ENCODE results near the gene ARMC7.
A peak's percentile ranks its signal among the peaks of the same experiment; 100 is the strongest.

ARMC7 gene

DNA sequence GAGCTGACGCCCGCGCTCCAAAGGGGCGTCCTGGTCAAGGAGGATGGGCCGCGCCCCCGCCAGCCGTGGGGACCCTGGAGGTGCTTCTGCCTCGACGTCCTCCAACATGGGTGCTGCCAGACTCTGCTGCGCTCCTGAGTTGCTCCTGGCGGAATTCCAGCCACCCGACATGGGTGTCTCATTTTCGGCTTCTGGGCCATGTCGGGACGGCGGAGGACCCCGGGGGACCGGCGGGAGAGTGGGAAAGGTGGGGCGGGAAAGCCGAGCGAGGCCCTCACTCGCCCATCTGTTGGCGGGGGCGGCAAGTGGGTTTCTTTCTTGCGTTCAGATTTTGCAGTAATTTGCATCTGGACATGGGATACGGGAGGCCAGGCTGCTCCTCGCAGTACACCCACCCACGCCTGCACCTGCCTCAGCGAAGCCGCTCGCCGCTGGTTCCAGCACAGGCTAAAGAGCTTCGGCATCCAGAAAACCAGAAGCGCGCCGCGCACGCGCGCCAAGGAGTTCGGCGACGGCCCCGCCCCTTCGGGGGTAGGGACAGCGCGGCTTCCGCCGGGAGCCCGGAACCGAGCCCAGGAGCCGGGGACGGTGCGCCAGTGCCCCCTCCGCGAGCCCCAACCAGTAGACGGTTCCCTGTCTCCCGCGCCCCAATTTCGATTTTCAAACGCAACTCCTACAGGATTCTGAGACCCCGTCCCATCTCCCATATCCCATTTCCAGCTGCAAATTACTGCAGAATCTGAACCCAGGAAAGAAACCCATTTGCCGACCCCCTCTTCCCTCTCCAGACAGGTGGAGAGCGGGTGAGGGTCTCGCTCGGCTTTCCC is at the start of gene ARMC7:
Gene ARMC7, plus strand, starts transcription at position 563 of the 827 bp plus-strand sequence. CDS start 320 bp downstream, outside the sequence.
- H3K36me3 ChIP-seq (ENCODE audit: control insufficient read depth, insufficient read depth, low read length, severe bottlenecking), result no peaks in the 10 kb centered on the region
- no peaks in the 10 kb centered on the region for H3K27me3 ChIP-seq (replicated peaks; ENCODE audit: control insufficient read depth, insufficient read depth, low read length)
- peak within 1 kb of the TSS; percentile 90 for H3K9ac ChIP-seq (ENCODE audit: low read length)
- peak; percentile 94 for DNase-seq (ENCODE audit: low read depth)
- H3K4me3 ChIP-seq (ENCODE audit: low read length), result peak within 1 kb of the TSS; percentile 94
- peaks cover 16% of the 10 kb centered on the region for H3K4me1 ChIP-seq (ENCODE audit: control insufficient read depth, insufficient read depth, low read length)
- H3K9me3 ChIP-seq (ENCODE audit: control insufficient read depth, low read length), result no peaks in the 10 kb centered on the region

DNA sequence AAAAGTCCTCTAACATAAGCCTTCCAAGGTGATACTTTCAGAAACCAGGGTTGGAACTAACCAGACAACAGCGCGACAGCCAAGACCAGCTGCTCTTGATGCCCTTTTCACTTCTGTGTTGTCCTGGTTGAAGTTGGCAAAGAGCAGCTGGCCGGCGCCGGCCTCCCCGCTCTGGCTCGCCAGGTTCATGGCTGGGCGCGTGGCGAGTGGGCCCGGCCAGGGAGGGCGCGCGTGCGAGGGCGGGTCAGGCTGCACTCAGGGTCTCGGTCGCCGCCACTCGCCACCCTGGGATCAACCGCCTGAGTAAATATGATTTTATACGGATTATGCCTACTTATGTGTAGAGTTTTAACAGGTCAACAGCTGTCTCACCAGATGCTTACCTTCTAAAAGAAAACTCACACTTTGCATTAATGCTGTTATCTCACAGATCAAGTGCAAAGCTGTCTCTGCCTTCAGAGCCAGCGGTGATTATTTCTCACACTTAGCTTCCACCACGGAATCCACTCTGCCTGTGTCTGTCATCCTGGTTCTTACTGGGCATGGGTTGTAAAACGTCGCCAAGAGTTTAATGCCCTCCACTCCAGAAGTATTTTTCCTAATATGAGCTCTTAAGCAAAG is 49.2 kb upstream of the ARMC7 start:
- DNase-seq (ENCODE audit: low read depth), result no peak
- no peak overlapping the region for H3K4me3 ChIP-seq (ENCODE audit: low read length)
- H3K9me3 ChIP-seq (ENCODE audit: control insufficient read depth, low read length), result no peaks in the 10 kb centered on the region
- H3K36me3 ChIP-seq (ENCODE audit: control insufficient read depth, insufficient read depth, low read length, severe bottlenecking), result peaks cover 48% of the 10 kb centered on the region
- peaks cover 14% of the 10 kb centered on the region for H3K4me1 ChIP-seq (ENCODE audit: control insufficient read depth, insufficient read depth, low read length)
- peak overlapping the region; percentile 47 for H3K9ac ChIP-seq (ENCODE audit: low read length)
- no peaks in the 10 kb centered on the region for H3K27me3 ChIP-seq (replicated peaks; ENCODE audit: control insufficient read depth, insufficient read depth, low read length)

DNA sequence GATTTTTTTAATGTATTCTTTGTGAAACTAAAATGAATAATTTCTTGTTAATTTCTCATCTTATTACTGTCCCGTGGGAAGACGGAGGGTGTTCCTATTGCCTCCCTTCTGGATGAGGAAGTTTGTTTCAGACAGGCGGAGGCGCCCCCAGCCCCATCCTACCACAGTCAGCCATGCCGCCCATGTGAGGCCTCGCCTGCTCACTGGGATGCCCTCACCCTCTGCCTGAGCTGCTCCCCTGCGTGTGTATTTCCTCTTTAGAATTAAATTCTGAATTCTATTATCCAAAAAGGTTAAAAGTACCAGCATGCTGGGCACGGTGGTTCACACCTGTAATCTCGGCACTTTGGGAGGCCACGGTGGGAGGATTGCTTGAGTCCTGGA is 48.7 kb upstream of the ARMC7 start:
- Histone ChIP-seq H3K27me3 (replicated peaks; ENCODE audit: control insufficient read depth, insufficient read depth, low read length) (no peaks in the 10 kb centered on the region), H3K36me3 (ENCODE audit: control insufficient read depth, insufficient read depth, low read length, severe bottlenecking) (peaks cover 48% of the 10 kb centered on the region), H3K4me1 (ENCODE audit: control insufficient read depth, insufficient read depth, low read length) (peaks cover 18% of the 10 kb centered on the region), H3K9ac (ENCODE audit: low read length) (peak overlapping the region; percentile 47), H3K4me3 (ENCODE audit: low read length) (no peak overlapping the region), H3K9me3 (ENCODE audit: control insufficient read depth, low read length) (no peaks in the 10 kb centered on the region)
- no peak for DNase-seq (ENCODE audit: low read depth)

DNA sequence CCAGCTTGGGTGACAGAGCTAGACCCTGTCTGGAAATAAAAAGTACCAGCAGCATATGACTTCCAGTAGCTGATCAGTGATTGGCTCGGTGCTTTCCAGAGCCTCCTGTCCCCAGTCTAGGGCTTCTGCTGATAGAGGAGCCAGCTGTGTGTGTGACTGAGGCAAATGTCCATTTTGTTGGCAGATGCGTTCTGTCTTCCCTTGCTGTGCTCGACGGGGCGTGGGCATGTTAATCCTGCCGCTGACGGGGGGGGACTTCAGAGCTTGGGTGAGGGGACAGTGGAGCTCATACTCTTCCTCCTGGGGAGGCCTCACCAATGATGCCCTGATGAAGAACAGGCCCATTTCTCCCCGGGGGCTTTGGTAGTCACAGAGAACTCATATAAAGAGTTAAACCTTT is 48.2 kb upstream of the ARMC7 start:
- no peak overlapping the region for H3K9ac ChIP-seq (ENCODE audit: low read length)
- no peak for DNase-seq (ENCODE audit: low read depth)
- no peak overlapping the region for H3K4me3 ChIP-seq (ENCODE audit: low read length)
- H3K27me3 ChIP-seq (replicated peaks; ENCODE audit: control insufficient read depth, insufficient read depth, low read length), result no peaks in the 10 kb centered on the region
- no peaks in the 10 kb centered on the region for H3K9me3 ChIP-seq (ENCODE audit: control insufficient read depth, low read length)
- H3K36me3 ChIP-seq (ENCODE audit: control insufficient read depth, insufficient read depth, low read length, severe bottlenecking), result peaks cover 48% of the 10 kb centered on the region
- H3K4me1 ChIP-seq (ENCODE audit: control insufficient read depth, insufficient read depth, low read length), result peaks cover 18% of the 10 kb centered on the region

DNA sequence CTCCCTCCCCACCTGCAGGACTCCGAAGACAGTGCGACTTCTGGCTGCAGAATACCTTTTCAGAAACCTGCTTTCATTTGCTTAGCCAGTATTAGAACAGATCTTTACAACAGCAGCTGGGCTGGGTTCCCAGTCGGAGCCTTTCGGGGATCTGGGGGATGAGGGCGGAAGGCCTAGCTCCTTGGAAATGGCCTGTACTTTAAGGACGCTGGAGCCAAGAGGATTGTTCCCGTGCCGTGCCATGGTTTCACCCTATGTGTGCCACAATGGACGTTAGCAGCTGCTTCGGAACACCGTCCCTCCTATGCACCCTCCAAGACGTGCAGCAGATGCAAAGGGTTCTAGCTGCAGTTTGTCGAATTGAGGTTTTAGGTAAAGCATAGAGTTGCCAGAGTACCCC is 46.6 kb upstream of the ARMC7 start:
- Histone ChIP-seq H3K4me1 (ENCODE audit: control insufficient read depth, insufficient read depth, low read length) (peaks cover 18% of the 10 kb centered on the region), H3K9ac (ENCODE audit: low read length) (no peak overlapping the region), H3K4me3 (ENCODE audit: low read length) (no peak overlapping the region), H3K27me3 (replicated peaks; ENCODE audit: control insufficient read depth, insufficient read depth, low read length) (no peaks in the 10 kb centered on the region), H3K9me3 (ENCODE audit: control insufficient read depth, low read length) (no peaks in the 10 kb centered on the region), H3K36me3 (ENCODE audit: control insufficient read depth, insufficient read depth, low read length, severe bottlenecking) (peaks cover 48% of the 10 kb centered on the region)
- DNase-seq (ENCODE audit: low read depth), result no peak

DNA sequence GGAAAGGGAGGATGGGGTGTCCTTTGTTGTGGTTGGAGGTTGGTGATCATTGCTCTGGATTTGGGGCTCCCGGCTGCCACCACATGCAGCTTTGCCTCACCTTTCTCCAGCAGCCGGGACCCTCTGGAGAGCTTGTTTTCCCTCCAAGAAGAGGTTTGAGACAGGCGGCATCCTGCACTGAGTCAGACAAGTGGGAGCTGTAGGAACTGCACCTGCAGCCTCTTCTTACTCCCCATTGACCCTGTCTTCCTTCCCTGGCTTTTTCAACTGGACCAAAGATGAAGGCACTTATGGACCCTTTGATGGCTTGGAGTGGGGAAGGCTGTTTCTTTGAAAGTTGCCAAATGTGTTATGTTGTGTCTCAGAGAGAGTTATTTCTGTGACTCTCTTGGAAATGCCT is 46.1 kb upstream of the ARMC7 start:
- Histone ChIP-seq H3K36me3 (ENCODE audit: control insufficient read depth, insufficient read depth, low read length, severe bottlenecking) (peaks cover 48% of the 10 kb centered on the region), H3K9me3 (ENCODE audit: control insufficient read depth, low read length) (no peaks in the 10 kb centered on the region)
- DNase-seq (ENCODE audit: low read depth), result no peak

DNA sequence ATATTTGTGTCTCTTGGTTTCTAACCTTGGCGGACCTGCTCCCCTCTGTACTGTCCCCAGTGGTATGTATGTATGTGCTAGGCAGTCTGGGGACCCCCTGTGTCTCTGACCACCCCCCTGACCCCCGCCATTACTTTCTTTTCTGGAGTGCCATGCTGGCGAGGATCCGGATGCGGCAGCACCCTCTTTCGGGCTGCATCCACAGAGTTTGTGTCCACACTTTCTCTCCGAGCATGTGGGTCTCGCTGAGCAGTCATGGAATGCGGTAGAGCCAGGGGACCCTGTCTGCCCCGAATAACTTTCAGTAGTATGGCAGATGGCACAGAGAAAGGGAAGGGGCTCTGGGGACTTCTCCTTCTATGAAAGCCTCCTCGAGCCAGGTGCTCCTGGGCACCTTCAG is 45.7 kb upstream of the ARMC7 start:
- H3K4me3 ChIP-seq (ENCODE audit: low read length), result no peak overlapping the region
- peaks cover 48% of the 10 kb centered on the region for H3K36me3 ChIP-seq (ENCODE audit: control insufficient read depth, insufficient read depth, low read length, severe bottlenecking)
- no peak for DNase-seq (ENCODE audit: low read depth)
- no peaks in the 10 kb centered on the region for H3K27me3 ChIP-seq (replicated peaks; ENCODE audit: control insufficient read depth, insufficient read depth, low read length)
- peaks cover 18% of the 10 kb centered on the region for H3K4me1 ChIP-seq (ENCODE audit: control insufficient read depth, insufficient read depth, low read length)
- no peak overlapping the region for H3K9ac ChIP-seq (ENCODE audit: low read length)
- no peaks in the 10 kb centered on the region for H3K9me3 ChIP-seq (ENCODE audit: control insufficient read depth, low read length)

More for the DNA sequence above, 46.1 kb upstream of the ARMC7 start:
- Histone ChIP-seq H3K27me3 (replicated peaks; ENCODE audit: control insufficient read depth, insufficient read depth, low read length) (no peaks in the 10 kb centered on the region), H3K9ac (ENCODE audit: low read length) (no peak overlapping the region), H3K4me3 (ENCODE audit: low read length) (no peak overlapping the region), H3K4me1 (ENCODE audit: control insufficient read depth, insufficient read depth, low read length) (peaks cover 18% of the 10 kb centered on the region)

DNA sequence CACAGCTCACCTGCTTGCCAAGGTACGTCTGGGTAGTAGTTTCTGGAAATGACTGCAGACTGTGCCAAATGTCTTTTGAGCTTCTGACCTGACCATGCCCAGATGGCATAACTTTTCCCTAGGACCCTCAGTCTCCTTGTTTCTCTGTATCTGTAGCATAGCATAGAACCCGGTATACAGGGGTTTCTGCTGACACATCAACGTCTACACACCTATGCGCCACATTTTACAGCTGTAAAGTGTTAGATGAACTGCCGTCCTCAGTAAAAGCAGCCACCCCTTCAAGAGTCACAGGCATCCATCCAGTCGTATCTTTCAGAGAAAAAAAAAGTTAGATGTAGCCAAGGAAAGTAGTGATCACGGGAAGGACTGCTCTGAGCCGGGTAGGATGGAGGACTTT is 45.3 kb upstream of the ARMC7 start:
- H3K9ac ChIP-seq (ENCODE audit: low read length), result no peak overlapping the region
- H3K4me3 ChIP-seq (ENCODE audit: low read length), result no peak overlapping the region
- no peaks in the 10 kb centered on the region for H3K9me3 ChIP-seq (ENCODE audit: control insufficient read depth, low read length)
- DNase-seq (ENCODE audit: low read depth), result no peak
- no peaks in the 10 kb centered on the region for H3K27me3 ChIP-seq (replicated peaks; ENCODE audit: control insufficient read depth, insufficient read depth, low read length)
- peaks cover 18% of the 10 kb centered on the region for H3K4me1 ChIP-seq (ENCODE audit: control insufficient read depth, insufficient read depth, low read length)
- H3K36me3 ChIP-seq (ENCODE audit: control insufficient read depth, insufficient read depth, low read length, severe bottlenecking), result peaks cover 44% of the 10 kb centered on the region

DNA sequence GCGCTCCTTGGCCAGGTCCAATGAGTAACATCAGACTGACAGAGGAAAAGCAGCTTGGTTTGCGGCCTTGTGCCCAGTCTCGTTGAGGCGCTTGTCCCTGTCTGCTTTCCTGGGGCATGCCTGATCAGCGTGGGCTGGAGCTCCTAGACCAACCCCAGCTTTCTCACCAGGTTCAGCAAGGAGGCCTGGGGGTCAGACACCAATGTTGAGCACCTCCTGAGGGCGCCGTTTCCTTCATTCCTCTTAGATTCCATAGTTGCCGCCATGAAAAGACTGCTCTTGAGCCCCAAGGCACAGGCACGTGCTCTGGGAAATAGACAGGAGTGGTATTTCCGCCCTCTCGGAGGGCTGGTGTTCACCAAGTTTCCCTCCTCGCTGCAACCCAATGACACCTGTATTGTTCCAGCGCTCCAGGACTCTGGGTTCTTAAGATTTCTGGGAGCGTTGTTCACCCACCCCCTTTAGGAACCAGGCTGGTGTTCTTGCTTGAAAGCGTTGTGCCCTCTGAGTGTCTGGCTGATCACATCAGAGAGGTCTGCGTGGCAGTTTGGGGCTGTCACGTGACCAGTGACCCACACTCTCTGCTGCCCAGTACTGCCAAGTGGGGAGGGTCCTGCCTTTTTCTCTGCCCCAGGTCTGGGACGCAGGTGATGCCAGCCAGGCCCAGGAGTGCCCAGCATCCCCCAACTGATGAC is 44.8 kb upstream of the ARMC7 start:
- no peaks in the 10 kb centered on the region for H3K27me3 ChIP-seq (replicated peaks; ENCODE audit: control insufficient read depth, insufficient read depth, low read length)
- H3K4me1 ChIP-seq (ENCODE audit: control insufficient read depth, insufficient read depth, low read length), result peaks cover 13% of the 10 kb centered on the region
- no peak overlapping the region for H3K4me3 ChIP-seq (ENCODE audit: low read length)
- no peak overlapping the region for H3K9ac ChIP-seq (ENCODE audit: low read length)
- no peaks in the 10 kb centered on the region for H3K9me3 ChIP-seq (ENCODE audit: control insufficient read depth, low read length)
- DNase-seq (ENCODE audit: low read depth), result no peak
- H3K36me3 ChIP-seq (ENCODE audit: control insufficient read depth, insufficient read depth, low read length, severe bottlenecking), result peaks cover 43% of the 10 kb centered on the region

DNA sequence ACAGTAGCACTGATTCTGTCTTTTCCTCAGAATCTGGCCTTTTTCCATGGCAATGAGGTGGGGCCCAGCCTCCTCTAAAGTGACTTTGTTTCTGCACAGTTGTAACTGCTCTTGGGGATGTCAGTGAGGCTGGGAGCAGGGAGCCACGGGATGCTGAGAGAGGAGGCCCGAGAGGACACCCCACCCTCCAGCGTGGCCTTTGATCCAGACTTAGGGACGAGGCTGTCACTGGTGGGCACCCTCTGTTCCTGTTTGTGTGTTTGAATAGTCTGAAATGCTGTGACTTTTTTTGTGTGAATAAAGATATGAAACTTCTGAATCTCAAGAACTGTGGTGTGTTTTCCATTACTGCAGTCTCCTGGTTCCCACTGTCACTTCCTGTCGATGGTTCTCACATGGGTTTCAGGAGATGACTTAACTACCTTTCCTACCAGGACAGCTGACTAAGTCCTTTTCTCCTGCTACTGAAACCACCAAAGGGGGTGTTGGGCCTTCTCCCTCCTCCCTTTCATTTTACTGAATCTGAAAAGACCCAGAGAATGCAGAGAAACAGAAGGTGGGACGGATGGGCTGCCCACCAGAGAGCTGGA is 44.1 kb upstream of the ARMC7 start:
- DNase-seq (ENCODE audit: low read depth), result no peak
- Histone ChIP-seq H3K4me3 (ENCODE audit: low read length) (no peak overlapping the region), H3K9me3 (ENCODE audit: control insufficient read depth, low read length) (no peaks in the 10 kb centered on the region), H3K9ac (ENCODE audit: low read length) (no peak overlapping the region), H3K4me1 (ENCODE audit: control insufficient read depth, insufficient read depth, low read length) (peaks cover 7% of the 10 kb centered on the region), H3K27me3 (replicated peaks; ENCODE audit: control insufficient read depth, insufficient read depth, low read length) (no peaks in the 10 kb centered on the region), H3K36me3 (ENCODE audit: control insufficient read depth, insufficient read depth, low read length, severe bottlenecking) (peaks cover 43% of the 10 kb centered on the region)

DNA sequence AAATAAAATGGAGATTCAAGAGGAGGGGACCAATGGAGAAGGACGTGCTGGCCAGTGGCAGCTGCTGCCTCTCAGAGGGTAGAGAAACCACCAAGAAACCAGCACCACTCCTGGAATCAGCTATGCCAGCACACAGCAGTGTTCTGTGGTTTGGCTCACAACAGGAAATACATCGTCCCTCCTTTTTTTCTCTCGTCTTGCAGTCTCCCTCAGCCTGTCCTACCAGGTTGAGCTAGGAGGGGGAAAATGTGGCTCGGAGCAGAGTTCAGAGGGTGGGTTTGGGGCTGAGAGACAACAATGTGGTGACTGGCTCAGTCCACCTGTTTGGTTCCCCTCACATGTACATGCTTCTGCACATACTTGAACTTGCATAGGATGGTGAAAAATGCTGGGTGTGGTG is 41.9 kb upstream of the ARMC7 start:
- no peak for DNase-seq (ENCODE audit: low read depth)
- H3K4me1 ChIP-seq (ENCODE audit: control insufficient read depth, insufficient read depth, low read length), result peaks cover 4% of the 10 kb centered on the region

More for the DNA sequence above, 41.9 kb upstream of the ARMC7 start:
- H3K27me3 ChIP-seq (replicated peaks; ENCODE audit: control insufficient read depth, insufficient read depth, low read length), result no peaks in the 10 kb centered on the region
- H3K9me3 ChIP-seq (ENCODE audit: control insufficient read depth, low read length), result no peaks in the 10 kb centered on the region
- H3K9ac ChIP-seq (ENCODE audit: low read length), result no peak overlapping the region
- H3K4me3 ChIP-seq (ENCODE audit: low read length), result no peak overlapping the region
- H3K36me3 ChIP-seq (ENCODE audit: control insufficient read depth, insufficient read depth, low read length, severe bottlenecking), result peaks cover 24% of the 10 kb centered on the region

Data from adipocyte (in vitro differentiated cells).